GM19452 (cell line): ENCODE measurements around the gene TTYH3.

Experiments
- ATAC-seq: cut with Tn5 transposase; IDR thresholded peaks from one replicate; pipeline ENCODE4 v1.9.1; 2021; ENCODE audit not compliant: unreplicated experiment

Gene TTYH3

DNA sequence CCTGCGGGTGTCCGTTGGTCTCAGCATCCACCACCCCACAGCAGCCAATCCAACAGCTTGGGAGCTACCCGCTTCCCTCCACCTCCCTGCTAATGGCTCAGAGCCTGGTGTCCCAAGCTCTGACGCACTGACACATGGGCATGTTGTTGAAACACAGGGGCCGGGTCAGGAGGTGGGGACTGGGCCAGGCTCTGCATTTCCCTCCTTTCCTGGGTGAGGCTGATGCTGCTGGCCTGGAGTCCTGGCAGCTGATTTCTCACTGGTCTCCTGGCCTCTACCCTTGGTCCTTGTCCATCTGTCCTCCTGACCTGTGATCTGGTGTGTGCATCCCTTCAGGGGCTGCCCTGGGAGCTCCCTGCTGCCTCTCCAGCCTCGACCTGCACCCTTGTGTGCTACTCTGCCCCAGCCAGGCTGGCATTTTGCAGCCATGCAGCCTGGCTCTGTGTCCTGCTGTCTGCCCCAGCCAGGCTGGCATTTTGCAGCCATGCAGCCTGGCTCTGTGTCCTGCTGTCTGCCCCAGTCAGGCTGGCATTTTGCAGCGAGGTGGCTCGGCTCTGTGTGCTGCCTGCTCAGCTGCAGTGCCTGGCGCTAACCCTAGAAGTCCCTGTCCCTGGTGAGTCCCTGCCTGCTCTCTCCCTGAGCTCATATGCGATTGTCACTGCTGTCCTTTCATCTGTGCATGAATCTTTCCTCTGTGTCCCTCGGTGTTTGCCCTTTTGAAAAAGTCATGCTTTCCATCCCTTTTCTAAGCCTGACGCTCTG is 70.2 kb downstream of the TTYH3 start:
- ATAC-seq = no peak

DNA sequence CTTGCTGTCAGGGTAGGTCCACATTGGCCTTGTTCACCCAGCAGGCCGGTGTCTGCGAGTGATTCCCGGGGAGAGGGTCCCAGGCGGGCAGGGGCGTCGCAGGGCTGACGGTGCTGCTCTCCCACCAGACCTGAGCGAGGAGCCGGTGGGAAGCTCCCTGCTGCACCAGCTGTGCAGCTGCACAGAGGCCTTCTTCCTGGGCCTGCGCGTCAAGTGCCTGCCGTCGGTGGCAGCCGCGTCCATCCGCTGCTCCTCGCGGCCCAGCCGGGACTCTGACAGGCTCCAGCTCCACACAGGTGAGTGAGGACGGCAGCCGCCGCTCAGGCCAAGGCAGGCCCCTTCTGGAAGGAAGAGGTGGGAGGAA is 70.8 kb downstream of the TTYH3 start:
- ATAC-seq = no peak

DNA sequence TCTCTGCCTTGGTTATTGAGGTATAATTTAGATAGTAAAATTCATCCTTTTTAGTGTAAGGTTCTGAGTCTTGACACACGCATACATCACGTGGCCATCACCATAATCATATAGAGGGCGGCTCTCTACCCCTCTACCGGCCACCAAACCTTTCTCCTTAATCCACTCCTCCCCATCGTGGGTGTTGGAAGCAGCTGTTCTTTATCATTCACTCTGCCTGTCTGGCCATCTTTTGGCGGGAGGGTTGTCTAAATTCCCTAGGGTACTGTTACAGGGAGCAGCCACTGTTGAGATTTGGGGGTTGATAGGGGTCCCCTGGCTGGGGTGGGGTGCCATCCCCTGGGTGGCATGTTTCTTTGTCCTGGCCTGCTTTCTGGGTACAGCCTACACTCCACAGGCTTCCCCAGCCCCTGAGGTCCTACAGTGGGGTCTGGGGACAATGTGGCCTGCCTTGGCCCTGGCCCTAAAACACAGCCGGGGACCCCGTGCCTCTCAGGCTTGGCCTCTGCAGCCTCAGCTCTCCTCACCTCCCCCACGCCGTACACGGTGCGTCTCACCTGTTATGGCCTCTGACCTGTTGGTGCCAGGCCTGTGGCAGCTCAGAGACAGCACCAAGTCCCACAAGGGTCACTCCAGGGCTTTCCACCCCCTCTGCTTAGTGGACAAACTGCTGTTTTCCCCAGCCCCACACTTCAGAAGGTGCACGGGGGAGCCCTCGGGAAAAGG is 73.7 kb downstream of the TTYH3 start:
- ATAC-seq = no peak

DNA sequence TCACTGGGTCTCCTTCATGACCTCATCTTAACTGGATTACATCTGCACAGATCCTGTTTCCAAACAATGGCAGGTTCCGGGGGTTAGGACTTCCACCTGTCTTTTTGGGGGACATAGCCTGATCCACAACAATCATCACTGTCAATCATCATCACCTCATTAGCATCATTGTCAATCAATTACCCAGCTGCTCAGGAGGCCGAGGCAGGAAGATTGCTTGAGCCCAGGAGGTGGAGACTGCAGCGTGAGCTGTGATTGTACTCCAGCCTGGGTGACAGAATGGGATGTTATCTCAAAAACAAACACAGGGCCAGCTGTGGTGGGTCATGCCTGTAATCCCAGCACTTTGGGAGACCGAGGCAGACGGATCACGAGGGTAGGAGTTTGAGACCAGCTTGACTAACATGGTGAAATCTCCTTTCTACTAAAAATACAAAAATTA is 74.9 kb downstream of the TTYH3 start:
- no peak for ATAC-seq

DNA sequence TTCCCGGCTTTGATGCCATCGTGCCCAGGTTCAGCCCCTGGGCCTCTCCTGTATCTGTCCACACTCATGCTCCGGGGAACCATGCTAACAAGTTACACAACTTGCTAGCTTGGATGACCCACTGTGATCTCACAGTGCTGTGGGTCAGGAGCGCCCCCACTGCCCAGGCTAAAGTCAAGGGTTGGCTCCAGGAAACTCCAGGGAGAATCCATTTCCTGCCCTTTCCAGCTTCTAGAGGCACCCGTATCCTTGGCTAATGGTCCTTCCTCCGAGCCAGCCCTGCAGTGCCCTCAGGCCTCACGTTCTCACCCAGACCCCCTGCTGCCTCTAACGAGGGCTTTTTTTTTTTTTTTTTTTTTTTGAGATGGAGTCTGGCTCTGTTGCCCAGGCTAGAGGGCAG is 75.7 kb downstream of the TTYH3 start:
- ATAC-seq = no peak

DNA sequence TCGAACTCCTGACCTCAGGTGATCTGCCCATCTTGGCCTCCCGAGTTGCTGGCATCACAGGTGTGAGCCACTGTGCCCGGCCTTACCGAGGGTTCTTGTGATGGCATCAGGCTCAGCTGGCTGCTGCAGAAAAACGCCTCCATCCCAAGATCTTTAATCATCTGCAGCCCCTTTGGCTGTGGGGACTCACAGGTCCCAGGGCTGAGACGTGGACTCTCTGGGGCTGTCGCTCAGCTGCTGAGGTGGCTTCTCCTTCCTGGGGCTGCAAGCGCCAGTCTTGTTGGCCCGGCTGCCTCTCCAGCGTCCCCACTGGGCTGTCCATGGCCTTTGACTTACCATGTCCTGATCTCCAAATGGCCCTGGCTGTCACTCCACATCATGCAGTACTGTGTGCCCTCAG is 76.3 kb downstream of the TTYH3 start:
- no peak for ATAC-seq

DNA sequence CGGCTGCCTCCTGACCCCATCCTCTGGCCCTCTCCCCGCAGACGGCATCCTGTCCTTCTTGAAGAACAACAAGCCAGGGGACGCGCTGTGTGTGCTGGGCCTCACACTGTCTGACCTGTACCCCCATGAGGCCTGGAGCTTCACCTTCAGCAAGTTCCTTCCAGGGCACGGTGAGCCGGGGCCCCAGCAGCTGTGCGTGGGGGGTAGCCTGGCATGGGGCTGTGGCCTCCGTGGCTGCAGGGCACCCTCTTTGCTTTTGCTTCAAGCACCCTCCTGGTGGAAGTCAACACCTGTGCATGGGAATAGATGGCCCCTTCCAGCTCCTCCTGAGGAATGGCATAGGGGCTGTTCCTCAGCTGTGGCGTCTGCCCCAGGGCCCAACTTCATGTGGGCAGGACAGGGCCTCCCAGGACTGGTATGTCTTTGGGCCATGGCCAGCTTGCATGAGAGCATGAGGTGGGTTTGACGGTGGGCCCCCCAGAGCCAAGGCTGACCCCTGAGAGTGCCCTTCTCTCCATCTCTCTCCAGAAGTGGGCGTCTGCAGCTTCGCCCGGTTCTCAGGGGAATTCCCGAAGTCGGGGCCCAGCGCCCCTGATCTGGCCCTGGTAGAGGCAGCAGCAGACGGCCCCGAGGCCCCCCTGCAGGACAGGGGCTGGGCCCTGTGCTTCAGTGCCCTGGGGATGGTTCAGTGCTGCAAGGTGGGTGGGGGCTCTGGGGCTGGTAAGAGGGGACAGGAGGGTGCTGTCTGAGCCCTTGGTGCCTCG is 76.9 kb downstream of the TTYH3 start:
- ATAC-seq = no peak

DNA sequence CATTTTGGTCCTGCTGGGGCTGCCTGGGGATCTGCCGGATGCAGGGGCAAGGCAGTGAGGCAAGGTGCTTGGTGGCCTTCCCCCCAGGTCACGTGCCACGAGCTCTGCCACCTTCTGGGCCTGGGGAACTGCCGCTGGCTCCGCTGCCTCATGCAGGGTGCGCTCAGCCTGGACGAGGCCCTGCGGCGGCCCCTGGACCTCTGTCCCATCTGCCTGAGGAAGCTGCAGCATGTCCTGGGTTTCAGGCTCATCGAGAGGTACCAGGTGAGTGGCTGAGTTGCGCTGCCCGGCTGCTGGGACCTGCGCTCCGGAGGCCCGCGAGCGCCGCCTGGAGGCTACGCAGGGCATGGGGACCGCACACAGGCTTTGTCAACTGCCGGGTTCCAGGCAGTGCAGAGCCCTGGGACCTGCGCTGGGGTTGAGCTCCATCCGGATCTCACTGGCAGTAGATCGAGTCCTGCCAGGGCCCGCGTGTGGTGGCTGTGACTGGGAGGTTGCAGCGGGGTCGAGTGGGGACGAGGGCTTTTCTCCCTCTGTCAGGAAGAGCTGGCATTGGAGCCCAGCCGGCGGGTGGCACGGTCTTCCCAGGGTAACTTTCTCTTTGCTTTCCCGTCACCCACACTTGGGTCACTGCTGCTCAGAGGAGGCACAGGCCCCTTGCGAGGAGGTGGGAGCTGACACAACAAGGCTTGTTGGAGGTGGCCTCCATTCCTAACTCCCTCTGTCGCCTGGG is 77.9 kb downstream of the TTYH3 start:
- peak; percentile 84 for ATAC-seq

DNA sequence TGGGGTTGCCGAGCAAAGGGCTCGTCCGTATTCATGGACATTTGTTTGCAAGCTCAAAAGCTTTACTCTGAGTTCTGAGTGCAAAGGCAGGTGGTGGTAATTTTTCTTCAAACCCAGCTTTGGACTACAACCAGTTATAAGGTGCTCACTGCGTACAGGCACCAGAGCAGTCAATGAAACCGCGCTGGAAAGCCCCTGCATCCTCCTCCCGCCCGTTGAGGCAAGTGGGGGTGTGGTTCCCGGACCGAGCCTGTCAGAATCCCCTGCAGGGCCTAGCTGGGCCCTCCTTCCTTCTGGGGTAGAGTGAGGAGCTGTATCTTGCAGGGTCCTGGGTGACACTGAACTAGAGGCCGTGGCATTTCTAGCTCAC is 78.5 kb downstream of the TTYH3 start:
- ATAC-seq = peak; percentile 44

DNA sequence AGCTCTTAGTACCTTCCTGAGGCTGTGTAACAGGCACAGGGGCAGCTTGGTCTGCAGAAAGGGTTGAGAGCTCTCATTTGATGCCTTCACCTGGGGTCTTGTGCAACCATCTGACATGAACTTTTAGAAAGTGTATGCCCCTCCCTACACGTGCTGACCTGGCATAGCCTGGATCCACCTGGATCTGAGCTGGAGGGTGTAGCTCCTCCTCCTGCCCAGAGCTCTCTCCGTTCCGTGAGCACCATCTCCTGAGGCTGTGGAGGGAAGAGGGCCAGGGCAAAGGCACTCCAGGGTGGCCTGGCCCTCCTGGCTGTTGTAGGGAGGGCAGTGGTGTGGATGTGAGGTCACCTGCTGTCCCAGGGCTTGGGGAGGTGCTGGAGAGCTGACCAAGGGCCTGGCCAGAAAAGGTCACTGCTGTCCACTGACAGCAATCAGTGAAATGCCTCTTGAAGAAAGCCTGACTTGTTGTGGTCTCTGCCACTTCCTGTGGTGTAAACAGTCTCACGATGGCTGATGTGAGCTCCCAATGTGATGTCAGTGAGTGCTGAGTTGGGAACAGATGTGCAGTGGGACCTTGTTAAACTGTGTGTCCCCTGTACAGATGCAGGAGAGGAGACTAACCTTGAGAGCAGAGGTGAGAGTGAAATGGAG is 79.2 kb downstream of the TTYH3 start:
- no peak for ATAC-seq

DNA sequence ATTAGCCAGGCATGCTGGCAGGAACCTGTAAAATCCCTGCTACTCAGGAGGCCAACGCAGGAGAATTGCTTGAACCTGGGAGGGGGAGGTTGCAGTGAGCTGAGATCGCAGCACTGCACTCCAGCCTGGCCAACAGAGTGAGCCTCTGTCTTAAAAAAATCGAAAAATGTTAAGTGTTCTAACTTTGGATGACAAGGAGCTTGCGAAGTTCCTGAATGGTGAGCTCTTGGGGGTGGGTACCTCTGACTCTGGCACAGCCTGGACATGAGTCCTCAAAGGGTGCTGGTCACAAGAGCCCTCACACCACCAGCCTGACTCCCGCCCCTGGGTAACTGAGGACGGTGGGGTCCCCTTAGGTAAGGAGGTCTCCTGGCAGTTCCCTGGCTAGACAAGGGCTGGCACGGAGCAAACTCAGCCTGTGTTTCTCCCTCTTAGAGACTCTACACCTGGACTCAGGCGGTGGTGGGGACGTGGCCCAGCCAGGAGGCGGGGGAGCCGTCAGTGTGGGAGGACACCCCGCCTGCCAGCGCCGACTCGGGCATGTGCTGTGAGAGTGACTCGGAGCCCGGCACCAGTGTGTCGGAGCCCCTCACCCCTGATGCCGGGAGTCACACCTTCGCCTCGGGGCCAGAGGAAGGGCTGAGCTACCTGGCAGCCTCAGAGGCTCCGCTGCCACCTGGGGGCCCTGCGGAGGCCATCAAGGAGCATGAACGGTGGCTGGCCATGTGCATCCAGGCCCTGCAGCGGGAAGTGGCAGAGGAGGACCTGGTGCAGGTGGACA is 80.3 kb downstream of the TTYH3 start:
- no peak for ATAC-seq

DNA sequence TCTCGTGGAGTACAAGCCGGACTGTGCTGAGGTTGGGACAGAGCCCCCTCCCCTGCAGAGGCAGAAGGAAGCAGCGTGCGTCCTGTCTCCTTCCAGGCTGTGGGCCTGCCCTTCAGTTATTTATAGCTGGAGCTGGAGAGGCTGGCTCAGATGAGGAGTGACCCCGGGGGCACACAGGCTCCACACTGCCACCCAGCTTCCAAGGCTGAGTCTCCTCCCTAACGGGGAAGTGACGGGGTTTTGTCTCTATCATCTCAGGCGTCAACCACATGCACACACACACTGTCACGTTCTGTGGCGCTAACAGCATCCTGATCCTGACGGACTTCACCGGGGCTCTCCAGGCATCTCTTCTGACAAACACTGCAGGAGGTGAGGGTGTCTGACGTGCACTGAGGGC is 81.6 kb downstream of the TTYH3 start:
- ATAC-seq = no peak

DNA sequence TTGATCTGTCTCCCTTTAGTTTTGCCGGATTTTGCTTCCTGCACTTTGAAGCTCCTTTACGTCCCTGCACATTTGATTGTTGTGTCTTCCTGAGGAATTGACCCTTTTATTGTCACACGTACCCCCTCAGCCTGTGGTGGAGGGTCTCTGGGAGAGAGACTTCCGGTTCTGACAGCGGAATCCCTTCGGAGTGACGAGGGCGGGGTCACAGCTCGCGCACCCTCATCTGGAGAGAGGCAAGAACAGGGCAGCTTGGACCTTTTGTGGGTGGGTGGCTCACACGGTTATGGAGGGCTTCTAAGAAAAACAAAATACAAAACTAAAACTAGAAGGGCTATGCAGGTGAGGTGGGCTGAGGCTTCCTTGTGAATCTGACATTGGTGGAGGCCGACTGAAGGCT is 82.2 kb downstream of the TTYH3 start:
- ATAC-seq = no peak
